Naive thymus-derived CD8-positive, alpha-beta T cell (primary cell): ENCODE data around the gene SYNE4. TPM values are rescaled to one million over a fixed set of nuclear protein-coding genes. Genes with fewer than 3 reads are reported as not detected.
A peak's percentile ranks its signal among the peaks of the same experiment; 100 is the strongest.
"Not testable (repeated sequence)": the region's sequence is repeated elsewhere in the genome, so short reads cannot be mapped to it uniquely, and the experiment has no call there.

Source experiments
- ATAC-seq, 2 donors: fragments of 150-1000 bp; cut with Tn5 transposase in 1 of 2; sonication (Bioruptor Pico), chemical (Tn5 transposase) in 1 of 2; 1 replicate in 1 of 2; 2 replicates in 1 of 2; pipeline ENCODE4 v1.10.0; 2021; ENCODE audit warnings: mild to moderate bottlenecking in 2 of 2, moderate library complexity in 2 of 2
- POLR2A ChIA-PET: fragments of 350-600 bp; sonication (Branson Sonifier 250); formaldehyde crosslinking; loops from one replicate; lab custom pipeline; 2021; ENCODE audit warnings: antibody characterized with exemption; lab: Charles Lee
- DNase-seq, 10 donors: peaks; one replicate each; pipeline versions ENCODE4 v3.0.0 to v3.0.0-alpha.2; 2020 to 2022
- H3K27ac Mint-ChIP-seq, 10 donors: one replicate each; pipeline ENCODE4 v1.8.0; 2020 to 2022; ENCODE audit warnings: mild to moderate bottlenecking in 10 of 10, mixed read lengths in 10 of 10, moderate library complexity in 4 of 10, inconsistent platforms in 1 of 10
- H3K27me3 Mint-ChIP-seq, 5 donors: one replicate each; pipeline ENCODE4 v1.8.0; 2021 to 2022; ENCODE audit warnings: mixed read lengths in 5 of 5
- H3K36me3 Mint-ChIP-seq, 3 donors: one replicate each; pipeline ENCODE4 v1.8.0; 2020 to 2022; ENCODE audit warnings: mixed read lengths in 3 of 3, mild to moderate bottlenecking in 2 of 3, inconsistent platforms in 1 of 3
- H3K4me1 Mint-ChIP-seq, 4 donors: one replicate each; pipeline ENCODE4 v1.8.0; 2021 to 2022; ENCODE audit warnings: mixed read lengths in 4 of 4
- H3K4me3 Mint-ChIP-seq, 10 donors: one replicate each; pipeline ENCODE4 v1.8.0; 2020 to 2022; ENCODE audit warnings: mild to moderate bottlenecking in 10 of 10, mixed read lengths in 10 of 10, moderate library complexity in 6 of 10, inconsistent platforms in 1 of 10
- H3K9me3 Mint-ChIP-seq, 9 donors: one replicate each; pipeline ENCODE4 v1.8.0; 2020 to 2022; ENCODE audit warnings: mixed read lengths in 9 of 9, mild to moderate bottlenecking in 3 of 9, inconsistent platforms in 1 of 9, moderate library complexity in 1 of 9
- polyA plus RNA-seq, 3 donors: library from polyadenylated mRNA; unstranded; fragments of 300-500 nt; fragmentation: Illumina TruSeq; gene quantifications; one replicate each; pipeline ENCODE4 v1.2.3, GENCODE V29; 2021
- total RNA-seq, 8 experiments: library from RNA in 2 of 8; stranded (reverse) in 2 of 8; gene quantifications; one replicate each; pipeline ENCODE4 v1.2.3 and lab custom pipeline; 2021 to 2026

The SYNE4 gene
- total RNA-seq (1 to 10 TPM; 3.5 to 4.7 TPM), polyA plus RNA-seq (under 1 TPM in 1 of 3 donors, not detected in 2; 0.19 TPM), total RNA-seq (lab: John Stamatoyannopoulos, UW) (0 to 2.1 (median 1.4) reads per million in 6 experiments)

- Mint-ChIP-seq H3K27ac (peak within 1 kb of the TSS in 6 of 10 donors; percentile 31 to 85 (median 49)), H3K4me1 (peaks cover 14 to 30% (median 22%) of the 10 kb centered on the region in 4 donors), H3K27me3 (no peaks in the 10 kb centered on the region), H3K4me3 (peak within 1 kb of the TSS; percentile 52 to 82 (median 65)), H3K9me3 (no peaks in the 10 kb centered on the region), H3K36me3 (peaks cover 0 to 2% (median 0%) of the 10 kb centered on the region in 3 donors)
- DNase-seq (no peak), ATAC-seq (no peak)
- POLR2A ChIA-PET, result interaction anchor here (1.0 to 1.5 kb wide), 2 partner anchors 15 to 17 kb away, joined by 3 read pairs; no protein-coding TSS in a partner anchor
These were observed at the start of gene SYNE4 for GRCh38 chr19:36008336-36008978. SYNE4 (minus strand) TSS chr19:36008813; CDS start chr19:36008681, 132 bp downstream.

GRCh38 chr19:36054733-36055686 is 46.4 kb upstream of the SYNE4 start, which contains the start of gene WDR62:
WDR62 (plus strand) TSS chr19:36054897; CDS start chr19:36054972, 75 bp downstream.
- peak; percentile 76 to 80 for ATAC-seq
- POLR2A ChIA-PET, result interaction anchor here (0.7 to 2.5 kb wide), 11 partner anchors 41 to 435 kb away, joined by 3 to 22 read pairs (median 4); partner anchors contain the start of genes ALKBH6, CAPNS1, POLR2I and SDHAF1
- peaks cover 13 to 33% (median 28%) of the 10 kb centered on the region in 4 donors for H3K4me1 Mint-ChIP-seq
- no peaks in the 10 kb centered on the region for H3K9me3 Mint-ChIP-seq
- H3K36me3 Mint-ChIP-seq, result no peaks in the 10 kb centered on the region
- peak within 1 kb of the TSS; percentile 92 to 99 (median 98) for H3K27ac Mint-ChIP-seq
- H3K4me3 Mint-ChIP-seq, result peak within 1 kb of the TSS; percentile 95 to 100 (median 98)
- peak in 5 of 10 donors; percentile 18 to 94 (median 90) for DNase-seq
- no peaks in the 10 kb centered on the region for H3K27me3 Mint-ChIP-seq

GRCh38 chr19:36054119-36054732 is 45.6 kb upstream of the SYNE4 start, which contains the start of gene THAP8:
THAP8 (minus strand) TSS chr19:36054285; CDS start chr19:36054217, 68 bp downstream.
- DNase-seq, result peak; percentile 97 to 100 (median 100)
- H3K4me3 Mint-ChIP-seq, result peak within 1 kb of the TSS; percentile 95 to 100 (median 98)
- H3K9me3 Mint-ChIP-seq, result no peaks in the 10 kb centered on the region
- no peaks in the 10 kb centered on the region for H3K36me3 Mint-ChIP-seq
- H3K4me1 Mint-ChIP-seq, result peaks cover 13 to 33% (median 28%) of the 10 kb centered on the region in 4 donors
- H3K27ac Mint-ChIP-seq, result peak within 1 kb of the TSS; percentile 92 to 99 (median 98)
- no peaks in the 10 kb centered on the region for H3K27me3 Mint-ChIP-seq
- POLR2A ChIA-PET, result interaction anchor here (0.5 to 2.5 kb wide), 12 partner anchors 19 to 1951 kb away, joined by 3 to 22 read pairs (median 4); partner anchors contain the start of genes ALKBH6, CAPNS1, POLR2I and SDHAF1
- ATAC-seq, result peak; percentile 83 to 85

- H3K9me3 Mint-ChIP-seq, result no peaks in the 10 kb centered on the region
- DNase-seq (no peak), ATAC-seq (no peak)
- H3K27ac Mint-ChIP-seq, result peak overlapping the region in 7 of 10 donors; percentile 0 to 80 (median 36)
- peaks cover 13 to 33% (median 28%) of the 10 kb centered on the region in 4 donors for H3K4me1 Mint-ChIP-seq
- no peaks in the 10 kb centered on the region for H3K27me3 Mint-ChIP-seq
- H3K36me3 Mint-ChIP-seq, result peaks cover 0 to 3% (median 0%) of the 10 kb centered on the region in 3 donors
- H3K4me3 Mint-ChIP-seq, result peak overlapping the region in 7 of 10 donors; percentile 3 to 80 (median 22)
- POLR2A ChIA-PET, result no interaction called here
These were observed 43.0 kb upstream of the SYNE4 start for GRCh38 chr19:36051637-36052036.

GRCh38 chr19:36051236-36051635 is 42.6 kb upstream of the SYNE4 start:
- Mint-ChIP-seq H3K4me1 (peaks cover 14 to 34% (median 29%) of the 10 kb centered on the region in 4 donors), H3K27ac (peak overlapping the region in 9 of 10 donors; percentile 0 to 80 (median 19)), H3K9me3 (no peaks in the 10 kb centered on the region), H3K27me3 (no peaks in the 10 kb centered on the region), H3K4me3 (peak overlapping the region in 6 of 10 donors; percentile 3 to 80 (median 25)), H3K36me3 (peaks cover 0 to 3% (median 0%) of the 10 kb centered on the region in 3 donors)
- ATAC-seq (no peak), DNase-seq (no peak)
- POLR2A ChIA-PET, result no interaction called here

GRCh38 chr19:36049080-36049698 is 40.6 kb upstream of the SYNE4 start:
- Mint-ChIP-seq H3K4me1 (peaks cover 11 to 29% (median 24%) of the 10 kb centered on the region in 4 donors), H3K27ac (peak overlapping the region in 1 of 10 donors; percentile 55), H3K36me3 (peaks cover 0 to 6% (median 4%) of the 10 kb centered on the region in 3 donors), H3K27me3 (no peaks in the 10 kb centered on the region), H3K9me3 (no peaks in the 10 kb centered on the region), H3K4me3 (peak overlapping the region in 1 of 10 donors; percentile 41)
- POLR2A ChIA-PET, result interaction anchor here (0.8 kb wide), 1 partner anchor 165 kb away, joined by 6 read pairs; no protein-coding TSS in a partner anchor
- DNase-seq, result no peak
- ATAC-seq, result no peak

- Mint-ChIP-seq H3K27me3 (no peaks in the 10 kb centered on the region), H3K4me1 (peaks cover 9 to 21% (median 15%) of the 10 kb centered on the region in 4 donors), H3K27ac (no peak overlapping the region), H3K4me3 (no peak overlapping the region), H3K9me3 (no peaks in the 10 kb centered on the region), H3K36me3 (peaks cover 0 to 6% (median 6%) of the 10 kb centered on the region in 3 donors)
- no peak for ATAC-seq
- POLR2A ChIA-PET, result no interaction called here
- DNase-seq, result no peak
These were observed 39.2 kb upstream of the SYNE4 start for GRCh38 chr19:36047835-36048234.

- ATAC-seq (no peak), DNase-seq (no peak)
- Mint-ChIP-seq H3K27ac (peak overlapping the region in 2 of 10 donors; percentile 10 to 14), H3K9me3 (no peaks in the 10 kb centered on the region), H3K36me3 (peaks cover 0 to 10% (median 6%) of the 10 kb centered on the region in 3 donors), H3K4me3 (no peak overlapping the region), H3K4me1 (peaks cover 4 to 19% (median 11%) of the 10 kb centered on the region in 4 donors), H3K27me3 (no peaks in the 10 kb centered on the region)
- POLR2A ChIA-PET, result no interaction called here
These were observed 37.9 kb upstream of the SYNE4 start for GRCh38 chr19:36046443-36047050.

- Mint-ChIP-seq H3K4me3 (no peak overlapping the region), H3K27ac (no peak overlapping the region), H3K27me3 (no peaks in the 10 kb centered on the region), H3K36me3 (peaks cover 0 to 28% (median 8%) of the 10 kb centered on the region in 3 donors), H3K4me1 (peaks cover 0 to 8% (median 4%) of the 10 kb centered on the region in 4 donors), H3K9me3 (no peaks in the 10 kb centered on the region)
- DNase-seq (no peak), ATAC-seq (no peak)
- POLR2A ChIA-PET, result no interaction called here
These were observed 35.3 kb upstream of the SYNE4 start for GRCh38 chr19:36043952-36044351.

GRCh38 chr19:36041831-36042230 is 33.2 kb upstream of the SYNE4 start:
- POLR2A ChIA-PET, result no interaction called here
- Mint-ChIP-seq H3K36me3 (peaks cover 0 to 35% (median 5%) of the 10 kb centered on the region in 3 donors), H3K27ac (peak overlapping the region in 1 of 10 donors; percentile 27), H3K27me3 (no peaks in the 10 kb centered on the region), H3K9me3 (no peaks in the 10 kb centered on the region), H3K4me1 (peaks cover 6 to 15% (median 10%) of the 10 kb centered on the region in 4 donors), H3K4me3 (no peak overlapping the region)
- no peak for ATAC-seq
- no peak for DNase-seq

GRCh38 chr19:36041092-36041491 is 32.5 kb upstream of the SYNE4 start:
- H3K4me3 Mint-ChIP-seq, ATAC-seq, H3K27ac Mint-ChIP-seq, DNase-seq, H3K27me3 Mint-ChIP-seq, H3K9me3 Mint-ChIP-seq, POLR2A ChIA-PET: not testable (repeated sequence)
- Mint-ChIP-seq H3K36me3 (peaks cover 0 to 35% (median 5%) of the 10 kb centered on the region in 3 donors), H3K4me1 (peaks cover 8 to 12% (median 10%) of the 10 kb centered on the region in 4 donors)
